Measurements from ENCODE around the gene ATP1B1.

DNA sequence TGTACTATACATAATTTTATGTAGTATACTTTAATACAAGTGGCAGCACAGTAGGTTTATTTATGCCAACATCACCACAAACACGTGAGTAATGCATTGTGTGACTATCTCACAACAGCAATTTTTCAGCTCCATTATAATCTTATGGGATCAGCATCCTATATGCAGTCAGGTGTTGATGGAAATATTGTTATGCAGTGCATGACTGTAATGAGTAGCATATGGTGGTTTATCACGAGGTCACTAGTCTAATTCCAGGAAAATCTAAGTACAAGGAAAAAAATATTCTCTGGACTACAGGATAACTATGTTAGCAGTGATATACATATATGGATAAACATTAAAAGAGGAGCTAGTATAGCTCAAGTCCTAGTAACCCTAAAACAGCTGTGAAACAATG, 69.0 kb downstream of the ATP1B1 start:
- TF ChIP-seq, protein P1, sequence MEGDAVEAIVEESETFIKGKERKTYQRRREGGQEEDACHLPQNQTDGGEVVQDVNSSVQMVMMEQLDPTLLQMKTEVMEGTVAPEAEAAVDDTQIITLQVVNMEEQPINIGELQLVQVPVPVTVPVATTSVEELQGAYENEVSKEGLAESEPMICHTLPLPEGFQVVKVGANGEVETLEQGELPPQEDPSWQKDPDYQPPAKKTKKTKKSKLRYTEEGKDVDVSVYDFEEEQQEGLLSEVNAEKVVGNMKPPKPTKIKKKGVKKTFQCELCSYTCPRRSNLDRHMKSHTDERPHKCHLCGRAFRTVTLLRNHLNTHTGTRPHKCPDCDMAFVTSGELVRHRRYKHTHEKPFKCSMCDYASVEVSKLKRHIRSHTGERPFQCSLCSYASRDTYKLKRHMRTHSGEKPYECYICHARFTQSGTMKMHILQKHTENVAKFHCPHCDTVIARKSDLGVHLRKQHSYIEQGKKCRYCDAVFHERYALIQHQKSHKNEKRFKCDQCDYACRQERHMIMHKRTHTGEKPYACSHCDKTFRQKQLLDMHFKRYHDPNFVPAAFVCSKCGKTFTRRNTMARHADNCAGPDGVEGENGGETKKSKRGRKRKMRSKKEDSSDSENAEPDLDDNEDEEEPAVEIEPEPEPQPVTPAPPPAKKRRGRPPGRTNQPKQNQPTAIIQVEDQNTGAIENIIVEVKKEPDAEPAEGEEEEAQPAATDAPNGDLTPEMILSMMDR (tag by site-specific recombination; IDR thresholded peaks at IDR 0.05), result no peak
- TF ChIP-seq ZBTB17 (tag by site-specific recombination; IDR thresholded peaks at IDR 0.05) (no peak), ZNF530 (tag by site-specific recombination; IDR thresholded peaks at IDR 0.05; ENCODE audit: low read depth) (no peak), ZNF555 (tag by site-specific recombination; conservative IDR thresholded peaks at IDR 0.05) (no peak), ZNF571 (tag by site-specific recombination; IDR thresholded peaks at IDR 0.05) (no peak), ZNF24 (tag by site-specific recombination; IDR thresholded peaks at IDR 0.05) (no peak), YY1 (tag by site-specific recombination; IDR thresholded peaks at IDR 0.05) (no peak), SETDB1 (IDR thresholded peaks at IDR 0.05; ENCODE audit: insufficient read length, low read length) (no peak), ZNF548 (tag by site-specific recombination; IDR thresholded peaks at IDR 0.05) (no peak), ZBTB7A (tag by site-specific recombination; IDR thresholded peaks at IDR 0.05; ENCODE audit: low read depth) (no peak)
- TF ChIP-seq, protein P2, sequence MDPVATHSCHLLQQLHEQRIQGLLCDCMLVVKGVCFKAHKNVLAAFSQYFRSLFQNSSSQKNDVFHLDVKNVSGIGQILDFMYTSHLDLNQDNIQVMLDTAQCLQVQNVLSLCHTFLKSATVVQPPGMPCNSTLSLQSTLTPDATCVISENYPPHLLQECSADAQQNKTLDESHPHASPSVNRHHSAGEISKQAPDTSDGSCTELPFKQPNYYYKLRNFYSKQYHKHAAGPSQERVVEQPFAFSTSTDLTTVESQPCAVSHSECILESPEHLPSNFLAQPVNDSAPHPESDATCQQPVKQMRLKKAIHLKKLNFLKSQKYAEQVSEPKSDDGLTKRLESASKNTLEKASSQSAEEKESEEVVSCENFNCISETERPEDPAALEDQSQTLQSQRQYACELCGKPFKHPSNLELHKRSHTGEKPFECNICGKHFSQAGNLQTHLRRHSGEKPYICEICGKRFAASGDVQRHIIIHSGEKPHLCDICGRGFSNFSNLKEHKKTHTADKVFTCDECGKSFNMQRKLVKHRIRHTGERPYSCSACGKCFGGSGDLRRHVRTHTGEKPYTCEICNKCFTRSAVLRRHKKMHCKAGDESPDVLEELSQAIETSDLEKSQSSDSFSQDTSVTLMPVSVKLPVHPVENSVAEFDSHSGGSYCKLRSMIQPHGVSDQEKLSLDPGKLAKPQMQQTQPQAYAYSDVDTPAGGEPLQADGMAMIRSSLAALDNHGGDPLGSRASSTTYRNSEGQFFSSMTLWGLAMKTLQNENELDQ (tag by site-specific recombination; IDR thresholded peaks at IDR 0.05; ENCODE audit: low read depth), result no peak
